AG10803 (cell line): Measurements from ENCODE around the gene ADRA2C.

Experiments used
- DNase-seq: peaks from one replicate; pipeline ENCODE4 v3.0.0; 2010; ENCODE audit warnings: low read depth
- H3K4me3 ChIP-seq: 2 replicates; pipeline ENCODE4 v1.5.1; 2011; ENCODE audit warnings: mild to moderate bottlenecking, low read length, control low read depth
- TF ChIP-seq, protein P1 (sequence below): conservative IDR thresholded peaks from 2 replicates; pipeline ENCODE4 v1.5.1; 2011; ENCODE audit warnings: mild to moderate bottlenecking, low read length, control low read depth, inconsistent platforms

ADRA2C gene

DNA sequence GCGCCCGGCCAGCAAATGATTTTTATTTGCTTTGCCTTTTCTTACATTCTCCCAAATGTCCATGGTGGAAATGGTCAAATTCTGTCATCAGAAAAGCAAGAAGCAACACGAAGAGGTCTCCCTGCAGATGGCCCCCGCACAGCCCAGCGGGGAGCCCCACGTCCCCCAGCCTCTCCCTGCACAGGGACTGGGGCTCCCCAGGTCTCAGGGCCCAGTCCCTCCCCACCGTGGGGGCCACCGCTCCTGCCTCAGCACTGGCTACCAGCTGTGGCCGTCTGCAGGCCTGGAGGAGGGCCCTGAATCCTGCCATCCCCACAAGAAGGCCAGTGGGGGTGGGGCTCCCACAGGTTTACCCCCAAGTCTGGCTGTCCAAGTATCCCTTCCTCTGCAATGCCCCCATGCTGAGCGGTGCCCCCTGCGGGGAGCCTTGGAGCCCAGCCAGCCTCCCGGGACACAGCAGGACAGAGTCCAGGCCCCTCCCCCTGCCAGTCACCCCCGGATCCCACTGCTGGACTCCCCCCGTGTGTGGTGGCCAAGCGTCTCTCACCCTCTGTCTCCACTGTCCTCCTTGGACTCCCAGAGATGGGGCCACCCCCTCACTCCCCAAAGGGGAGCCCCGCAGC lies 38.2 kb upstream of the ADRA2C start:
- TF ChIP-seq, protein P1, sequence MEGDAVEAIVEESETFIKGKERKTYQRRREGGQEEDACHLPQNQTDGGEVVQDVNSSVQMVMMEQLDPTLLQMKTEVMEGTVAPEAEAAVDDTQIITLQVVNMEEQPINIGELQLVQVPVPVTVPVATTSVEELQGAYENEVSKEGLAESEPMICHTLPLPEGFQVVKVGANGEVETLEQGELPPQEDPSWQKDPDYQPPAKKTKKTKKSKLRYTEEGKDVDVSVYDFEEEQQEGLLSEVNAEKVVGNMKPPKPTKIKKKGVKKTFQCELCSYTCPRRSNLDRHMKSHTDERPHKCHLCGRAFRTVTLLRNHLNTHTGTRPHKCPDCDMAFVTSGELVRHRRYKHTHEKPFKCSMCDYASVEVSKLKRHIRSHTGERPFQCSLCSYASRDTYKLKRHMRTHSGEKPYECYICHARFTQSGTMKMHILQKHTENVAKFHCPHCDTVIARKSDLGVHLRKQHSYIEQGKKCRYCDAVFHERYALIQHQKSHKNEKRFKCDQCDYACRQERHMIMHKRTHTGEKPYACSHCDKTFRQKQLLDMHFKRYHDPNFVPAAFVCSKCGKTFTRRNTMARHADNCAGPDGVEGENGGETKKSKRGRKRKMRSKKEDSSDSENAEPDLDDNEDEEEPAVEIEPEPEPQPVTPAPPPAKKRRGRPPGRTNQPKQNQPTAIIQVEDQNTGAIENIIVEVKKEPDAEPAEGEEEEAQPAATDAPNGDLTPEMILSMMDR: no peak

GRCh38 chr4:3729188-3729881 lies 36.9 kb upstream of the ADRA2C start:
- DNase-seq: peak; percentile 63
- no peak overlapping the region for H3K4me3 ChIP-seq
- TF ChIP-seq, protein P1: no peak

More for the DNA sequence above, 38.2 kb upstream of the ADRA2C start:
- DNase-seq: no peak
- H3K4me3 ChIP-seq: no peak overlapping the region

DNA sequence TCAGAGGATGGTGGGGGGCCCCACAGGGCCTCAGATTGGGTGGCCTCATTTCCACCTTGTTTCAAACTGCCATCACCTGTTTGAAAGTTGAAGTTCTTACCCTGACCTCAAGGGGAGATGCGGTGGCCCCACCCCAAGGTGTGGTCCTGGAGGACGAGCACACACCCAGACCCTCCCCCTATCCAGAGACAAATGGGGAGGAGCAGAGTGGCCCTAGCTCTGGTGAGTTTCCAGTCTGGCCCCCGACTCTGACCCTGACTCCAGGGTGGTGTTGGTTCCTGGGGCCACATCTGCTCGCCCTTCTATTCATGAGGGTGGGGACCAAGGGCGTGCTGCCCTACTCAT lies 36.3 kb upstream of the ADRA2C start:
- no peak for DNase-seq
- TF ChIP-seq, protein P1: no peak
- no peak overlapping the region for H3K4me3 ChIP-seq

DNA sequence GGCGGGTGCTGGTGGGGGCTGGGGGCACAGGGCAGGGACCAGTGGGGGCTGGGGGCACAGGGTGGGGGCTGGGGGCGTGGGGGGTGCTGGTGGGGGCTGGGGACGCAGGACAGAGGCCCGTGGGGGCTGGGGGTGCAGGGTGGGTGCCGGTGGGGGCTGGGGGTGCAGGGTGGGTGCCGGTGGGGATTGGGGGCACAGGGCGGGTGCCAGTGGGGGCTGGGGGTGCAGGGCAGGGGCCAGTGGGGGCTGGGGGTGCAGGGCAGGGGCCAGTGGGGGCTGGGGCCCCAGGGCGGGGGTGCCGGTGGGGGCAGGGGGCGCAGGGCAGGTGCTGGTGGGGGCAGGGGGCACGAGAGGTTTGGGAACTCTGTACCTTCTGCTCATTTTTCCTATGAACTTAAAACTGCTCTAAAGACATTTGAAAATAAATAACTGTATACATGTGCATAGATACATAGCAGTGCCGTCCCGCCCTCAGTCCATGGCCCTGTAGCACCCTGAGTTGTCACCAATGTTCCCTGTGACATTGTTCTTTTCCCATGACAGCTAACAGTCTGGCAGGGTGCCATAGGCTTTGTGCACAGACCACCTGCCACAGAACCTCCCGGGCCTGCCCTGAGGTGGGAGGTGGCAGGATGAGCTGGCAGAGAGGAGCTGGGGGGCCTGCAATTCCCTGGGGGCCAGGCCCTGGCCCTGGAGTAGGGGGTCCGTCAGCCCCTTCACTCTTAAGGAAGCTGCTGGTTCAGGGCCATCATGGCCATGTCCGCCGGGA lies 35.6 kb upstream of the ADRA2C start:
- no peak for DNase-seq
- no peak overlapping the region for H3K4me3 ChIP-seq
- TF ChIP-seq, protein P1: no peak

GRCh38 chr4:3732076-3733028 lies 33.8 kb upstream of the ADRA2C start:
- DNase-seq: no peak
- TF ChIP-seq, protein P1: no peak
- no peak overlapping the region for H3K4me3 ChIP-seq

GRCh38 chr4:3733195-3733594 lies 33.0 kb upstream of the ADRA2C start:
- TF ChIP-seq, protein P1: no peak
- no peak overlapping the region for H3K4me3 ChIP-seq
- DNase-seq: no peak
